ENCODE data around the gene EHHADH. TPM values are rescaled to one million over a fixed set of nuclear protein-coding genes. Genes with fewer than 3 reads are reported as not detected.

The EHHADH gene
- total and polyA plus RNA-seq, 4 donors: 44.3 to 378 (median 94.9) TPM

DNA sequence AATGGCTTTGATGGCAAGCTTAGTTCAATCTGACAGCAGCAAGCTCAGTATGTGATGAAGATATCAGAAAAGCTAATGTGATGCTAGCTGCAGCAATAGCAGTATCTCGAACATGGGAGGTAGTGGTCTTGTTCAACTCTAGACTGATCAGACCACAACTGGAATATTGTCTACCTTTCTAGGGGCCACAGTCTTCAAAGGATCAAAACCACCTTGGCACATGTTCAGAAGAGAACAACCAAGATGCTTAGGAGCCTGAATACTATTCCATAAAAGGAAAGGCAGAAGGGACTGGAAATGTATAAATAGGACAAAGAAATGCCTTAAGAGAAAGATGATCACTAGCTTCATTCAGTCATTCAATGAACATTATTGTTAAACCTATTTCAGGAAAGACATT, 103.3 kb downstream of the EHHADH start (continued):
- TF ChIP-seq, protein P1, sequence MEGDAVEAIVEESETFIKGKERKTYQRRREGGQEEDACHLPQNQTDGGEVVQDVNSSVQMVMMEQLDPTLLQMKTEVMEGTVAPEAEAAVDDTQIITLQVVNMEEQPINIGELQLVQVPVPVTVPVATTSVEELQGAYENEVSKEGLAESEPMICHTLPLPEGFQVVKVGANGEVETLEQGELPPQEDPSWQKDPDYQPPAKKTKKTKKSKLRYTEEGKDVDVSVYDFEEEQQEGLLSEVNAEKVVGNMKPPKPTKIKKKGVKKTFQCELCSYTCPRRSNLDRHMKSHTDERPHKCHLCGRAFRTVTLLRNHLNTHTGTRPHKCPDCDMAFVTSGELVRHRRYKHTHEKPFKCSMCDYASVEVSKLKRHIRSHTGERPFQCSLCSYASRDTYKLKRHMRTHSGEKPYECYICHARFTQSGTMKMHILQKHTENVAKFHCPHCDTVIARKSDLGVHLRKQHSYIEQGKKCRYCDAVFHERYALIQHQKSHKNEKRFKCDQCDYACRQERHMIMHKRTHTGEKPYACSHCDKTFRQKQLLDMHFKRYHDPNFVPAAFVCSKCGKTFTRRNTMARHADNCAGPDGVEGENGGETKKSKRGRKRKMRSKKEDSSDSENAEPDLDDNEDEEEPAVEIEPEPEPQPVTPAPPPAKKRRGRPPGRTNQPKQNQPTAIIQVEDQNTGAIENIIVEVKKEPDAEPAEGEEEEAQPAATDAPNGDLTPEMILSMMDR (IDR thresholded peaks at IDR 0.05; ENCODE audit: low read depth, low read length, missing input control): no peak

DNA sequence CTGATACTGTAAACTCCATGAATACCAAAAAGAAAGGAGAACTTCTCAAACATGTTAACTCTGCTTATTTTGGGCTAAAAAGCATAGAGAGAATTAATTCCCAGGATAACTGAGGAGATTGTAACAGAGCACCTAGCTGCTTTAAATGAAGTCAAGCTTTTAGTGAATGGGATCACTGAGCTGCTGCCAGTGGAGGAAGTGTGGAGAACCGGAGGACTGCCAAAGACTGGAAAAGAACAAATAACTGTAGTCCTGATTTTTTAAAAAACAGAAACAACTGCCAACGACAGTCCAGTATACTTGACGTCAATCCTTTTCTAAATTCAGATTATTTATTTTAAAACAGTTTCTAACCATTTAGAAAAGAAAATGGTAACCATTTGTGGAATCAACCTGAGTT, 104.3 kb downstream of the EHHADH start:
- Histone ChIP-seq H3K36me3 (ENCODE audit: control insufficient read depth in 4 of 4, insufficient read depth in 3 of 4, low read depth in 1 of 4, low read length in 3 of 4) (no peaks in the 10 kb centered on the region), H3K9me3 (ENCODE audit: control insufficient read depth in 4 of 4, low read length in 3 of 4) (no peaks in the 10 kb centered on the region), H3K27ac (ENCODE audit: low read depth in 1 of 2, low read length in 2 of 2) (no peak overlapping the region), H3K9ac (ENCODE audit: low read depth in 1 of 2, low read length in 2 of 2) (no peak overlapping the region), H3K4me1 (ENCODE audit: control insufficient read depth in 4 of 4, insufficient read depth in 4 of 4, low read length in 3 of 4) (peaks cover 4 to 15% (median 9%) of the 10 kb centered on the region in 4 donors), H3K4me3 (ENCODE audit: low read depth in 1 of 3, low read length in 3 of 3) (no peak overlapping the region), H3K27me3 (ENCODE audit: control insufficient read depth in 4 of 4, insufficient read depth in 4 of 4, low read length in 3 of 4) (peaks cover 0 to 25% (median 4%) of the 10 kb centered on the region in 4 donors)
- DNase-seq (ENCODE audit: low spot score): no peak
- 65% methylated on average over 3 of the region's 3 CpGs for WGBS
- TF ChIP-seq EGR1 (IDR thresholded peaks at IDR 0.05; ENCODE audit: low read depth in 2 of 2): no peak
- TF ChIP-seq NR2F2 (IDR thresholded peaks at IDR 0.05): no peak
- TF ChIP-seq RXRA (IDR thresholded peaks at IDR 0.05): no peak
- no peak for TF ChIP-seq GABPA (IDR thresholded peaks at IDR 0.05 in 1 of 2, conservative IDR thresholded peaks at IDR 0.05 in 1 of 2)
- TF ChIP-seq, protein P2, sequence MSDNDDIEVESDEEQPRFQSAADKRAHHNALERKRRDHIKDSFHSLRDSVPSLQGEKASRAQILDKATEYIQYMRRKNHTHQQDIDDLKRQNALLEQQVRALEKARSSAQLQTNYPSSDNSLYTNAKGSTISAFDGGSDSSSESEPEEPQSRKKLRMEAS (IDR thresholded peaks at IDR 0.05): no peak

DNA sequence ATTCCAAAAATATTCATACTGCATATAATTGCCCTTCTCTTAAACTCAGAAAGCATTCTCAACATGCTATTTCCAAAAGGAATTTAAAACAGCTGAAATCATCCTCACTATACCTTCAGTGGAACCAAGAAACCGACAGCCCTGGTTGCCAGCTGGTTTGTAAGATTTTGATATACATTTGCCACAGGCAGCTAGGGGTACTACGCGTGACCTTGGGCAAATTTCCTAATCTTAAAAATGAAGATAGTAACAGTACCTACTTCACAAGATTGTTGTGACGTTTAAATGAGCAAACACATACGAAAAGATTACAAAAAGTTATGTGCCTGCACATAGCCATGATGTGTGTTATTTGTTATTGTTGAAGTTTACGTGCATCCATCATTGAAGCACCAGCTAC, 108.3 kb downstream of the EHHADH start:
- Histone ChIP-seq H3K27ac (ENCODE audit: low read depth in 1 of 2, low read length in 2 of 2) (no peak overlapping the region), H3K9ac (ENCODE audit: low read depth in 1 of 2, low read length in 2 of 2) (no peak overlapping the region), H3K9me3 (ENCODE audit: control insufficient read depth in 4 of 4, low read length in 3 of 4) (no peaks in the 10 kb centered on the region), H3K4me3 (ENCODE audit: low read depth in 1 of 3, low read length in 3 of 3) (no peak overlapping the region), H3K36me3 (ENCODE audit: control insufficient read depth in 4 of 4, insufficient read depth in 3 of 4, low read depth in 1 of 4, low read length in 3 of 4) (no peaks in the 10 kb centered on the region), H3K27me3 (ENCODE audit: control insufficient read depth in 4 of 4, insufficient read depth in 4 of 4, low read length in 3 of 4) (peaks cover 0 to 13% (median under 1%) of the 10 kb centered on the region in 4 donors), H3K4me1 (ENCODE audit: control insufficient read depth in 4 of 4, insufficient read depth in 4 of 4, low read length in 3 of 4) (no peaks in the 10 kb centered on the region)
- TF ChIP-seq, protein P2 (IDR thresholded peaks at IDR 0.05): no peak
- TF ChIP-seq FOXA2 (IDR thresholded peaks at IDR 0.05) (no peak), RAD21 (IDR thresholded peaks at IDR 0.05) (no peak), EGR1 (IDR thresholded peaks at IDR 0.05; ENCODE audit: low read depth in 2 of 2) (no peak)
- TF ChIP-seq, protein P3, sequence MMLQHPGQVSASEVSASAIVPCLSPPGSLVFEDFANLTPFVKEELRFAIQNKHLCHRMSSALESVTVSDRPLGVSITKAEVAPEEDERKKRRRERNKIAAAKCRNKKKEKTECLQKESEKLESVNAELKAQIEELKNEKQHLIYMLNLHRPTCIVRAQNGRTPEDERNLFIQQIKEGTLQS (IDR thresholded peaks at IDR 0.05): no peak
- TF ChIP-seq, protein P4, sequence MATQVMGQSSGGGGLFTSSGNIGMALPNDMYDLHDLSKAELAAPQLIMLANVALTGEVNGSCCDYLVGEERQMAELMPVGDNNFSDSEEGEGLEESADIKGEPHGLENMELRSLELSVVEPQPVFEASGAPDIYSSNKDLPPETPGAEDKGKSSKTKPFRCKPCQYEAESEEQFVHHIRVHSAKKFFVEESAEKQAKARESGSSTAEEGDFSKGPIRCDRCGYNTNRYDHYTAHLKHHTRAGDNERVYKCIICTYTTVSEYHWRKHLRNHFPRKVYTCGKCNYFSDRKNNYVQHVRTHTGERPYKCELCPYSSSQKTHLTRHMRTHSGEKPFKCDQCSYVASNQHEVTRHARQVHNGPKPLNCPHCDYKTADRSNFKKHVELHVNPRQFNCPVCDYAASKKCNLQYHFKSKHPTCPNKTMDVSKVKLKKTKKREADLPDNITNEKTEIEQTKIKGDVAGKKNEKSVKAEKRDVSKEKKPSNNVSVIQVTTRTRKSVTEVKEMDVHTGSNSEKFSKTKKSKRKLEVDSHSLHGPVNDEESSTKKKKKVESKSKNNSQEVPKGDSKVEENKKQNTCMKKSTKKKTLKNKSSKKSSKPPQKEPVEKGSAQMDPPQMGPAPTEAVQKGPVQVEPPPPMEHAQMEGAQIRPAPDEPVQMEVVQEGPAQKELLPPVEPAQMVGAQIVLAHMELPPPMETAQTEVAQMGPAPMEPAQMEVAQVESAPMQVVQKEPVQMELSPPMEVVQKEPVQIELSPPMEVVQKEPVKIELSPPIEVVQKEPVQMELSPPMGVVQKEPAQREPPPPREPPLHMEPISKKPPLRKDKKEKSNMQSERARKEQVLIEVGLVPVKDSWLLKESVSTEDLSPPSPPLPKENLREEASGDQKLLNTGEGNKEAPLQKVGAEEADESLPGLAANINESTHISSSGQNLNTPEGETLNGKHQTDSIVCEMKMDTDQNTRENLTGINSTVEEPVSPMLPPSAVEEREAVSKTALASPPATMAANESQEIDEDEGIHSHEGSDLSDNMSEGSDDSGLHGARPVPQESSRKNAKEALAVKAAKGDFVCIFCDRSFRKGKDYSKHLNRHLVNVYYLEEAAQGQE (IDR thresholded peaks at IDR 0.05): no peak
- 92% methylated on average over 6 of the region's 6 CpGs for WGBS
- DNase-seq (ENCODE audit: low spot score): no peak
